Duodenal mucosa (tissue), 2 donors: Measurements from ENCODE around the gene WDR4.
"Not testable (repeated sequence)": the region's sequence is repeated elsewhere in the genome, so short reads cannot be mapped to it uniquely, and the experiment has no call there.

ENCODE experiments used
- H3K27ac ChIP-seq: one replicate; pipeline ENCODE4 v1.7.0; 2013; ENCODE audit warnings: low read depth, low read length
- H3K27me3 ChIP-seq, 2 donors: one replicate each; pipeline ENCODE4 v1.7.0; 2013; ENCODE audit warnings: low read length in 2 of 2, control low read depth in 1 of 2; ENCODE audit not compliant: insufficient read depth in 2 of 2, control insufficient read depth in 1 of 2
- H3K36me3 ChIP-seq, 2 donors: one replicate each; pipeline ENCODE4 v1.7.0; 2013; ENCODE audit warnings: low read length in 2 of 2, control low read depth in 1 of 2; ENCODE audit not compliant: insufficient read depth in 2 of 2, control insufficient read depth in 1 of 2
- H3K4me1 ChIP-seq, 2 donors: one replicate each; pipeline ENCODE4 v1.7.0; 2013; ENCODE audit warnings: low read length in 2 of 2, control low read depth in 1 of 2; ENCODE audit not compliant: insufficient read depth in 2 of 2, control insufficient read depth in 1 of 2
- H3K4me3 ChIP-seq, 2 donors: one replicate each; pipeline ENCODE4 v1.7.0; 2013; ENCODE audit warnings: low read length in 2 of 2, low read depth in 1 of 2
- H3K9ac ChIP-seq, 2 donors: one replicate each; pipeline ENCODE4 v1.7.0; 2013; ENCODE audit warnings: low read length in 2 of 2, low read depth in 1 of 2
- H3K9me3 ChIP-seq, 2 donors: one replicate each; pipeline ENCODE4 v1.7.0; 2013; ENCODE audit warnings: low read length in 2 of 2, control low read depth in 1 of 2; ENCODE audit not compliant: control insufficient read depth in 1 of 2

Gene WDR4

GRCh38 chr21:42833859-42834725 lies 45.2 kb downstream of the WDR4 start:
- Histone ChIP-seq H3K36me3 (peaks cover 0 to 4% of the 10 kb centered on the region in 2 donors), H3K27me3 (peaks cover 9 to 23% of the 10 kb centered on the region in 2 donors), H3K27ac (no peak overlapping the region), H3K9me3 (no peaks in the 10 kb centered on the region), H3K4me1 (no peaks in the 10 kb centered on the region), H3K9ac (no peak overlapping the region), H3K4me3 (no peak overlapping the region)

GRCh38 chr21:42833439-42833815 lies 45.9 kb downstream of the WDR4 start:
- Histone ChIP-seq H3K27me3 (peaks cover 9 to 23% of the 10 kb centered on the region in 2 donors), H3K27ac (no peak overlapping the region), H3K4me1 (no peaks in the 10 kb centered on the region), H3K4me3 (no peak overlapping the region), H3K36me3 (no peaks in the 10 kb centered on the region), H3K9ac (no peak overlapping the region), H3K9me3 (no peaks in the 10 kb centered on the region)

GRCh38 chr21:42832321-42832630 lies 47.1 kb downstream of the WDR4 start:
- H3K36me3 ChIP-seq, H3K9me3 ChIP-seq, H3K4me3 ChIP-seq, H3K4me1 ChIP-seq, H3K9ac ChIP-seq, H3K27ac ChIP-seq: not testable (repeated sequence)
- peaks cover 9 to 28% of the 10 kb centered on the region in 2 donors for H3K27me3 ChIP-seq

GRCh38 chr21:42830456-42831455 lies 48.6 kb downstream of the WDR4 start:
- Histone ChIP-seq H3K27me3 (peaks cover 9 to 25% of the 10 kb centered on the region in 2 donors), H3K36me3 (no peaks in the 10 kb centered on the region), H3K4me3 (no peak overlapping the region), H3K4me1 (no peaks in the 10 kb centered on the region), H3K9me3 (no peaks in the 10 kb centered on the region), H3K9ac (no peak overlapping the region), H3K27ac (no peak overlapping the region)

- H3K9ac ChIP-seq: no peak overlapping the region
- H3K27ac ChIP-seq: no peak overlapping the region
- no peaks in the 10 kb centered on the region for H3K36me3 ChIP-seq
- H3K27me3 ChIP-seq: peaks cover 9 to 25% of the 10 kb centered on the region in 2 donors
- no peaks in the 10 kb centered on the region for H3K9me3 ChIP-seq
- no peak overlapping the region for H3K4me3 ChIP-seq
- H3K4me1 ChIP-seq: no peaks in the 10 kb centered on the region
Measured at GRCh38 chr21:42829954-42830353, 49.4 kb downstream of the WDR4 start.

DNA sequence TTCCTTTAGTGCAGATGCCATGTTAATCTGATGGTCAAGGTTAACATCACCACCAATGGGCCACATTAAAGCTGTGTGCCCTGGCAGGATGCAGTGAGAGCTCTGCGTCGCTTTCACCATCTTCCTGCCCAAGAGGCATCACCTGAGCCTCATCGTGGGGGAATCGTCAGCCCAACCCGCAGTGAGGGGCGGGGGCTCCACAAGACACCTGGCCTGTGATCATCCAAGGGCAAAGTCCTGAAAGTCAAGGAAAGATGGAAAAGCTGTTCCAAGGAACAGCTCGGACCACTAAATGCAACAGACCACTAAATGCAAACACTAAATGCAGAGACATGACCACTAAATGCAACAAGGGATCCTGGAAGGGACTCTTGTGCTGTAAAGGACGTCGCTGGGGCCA lies 49.9 kb downstream of the WDR4 start:
- H3K27me3 ChIP-seq: peaks cover 9 to 25% of the 10 kb centered on the region in 2 donors
- H3K9me3 ChIP-seq: no peaks in the 10 kb centered on the region
- no peak overlapping the region for H3K9ac ChIP-seq
- no peak overlapping the region for H3K27ac ChIP-seq
- H3K4me3 ChIP-seq: no peak overlapping the region
- no peaks in the 10 kb centered on the region for H3K36me3 ChIP-seq
- H3K4me1 ChIP-seq: no peaks in the 10 kb centered on the region

DNA sequence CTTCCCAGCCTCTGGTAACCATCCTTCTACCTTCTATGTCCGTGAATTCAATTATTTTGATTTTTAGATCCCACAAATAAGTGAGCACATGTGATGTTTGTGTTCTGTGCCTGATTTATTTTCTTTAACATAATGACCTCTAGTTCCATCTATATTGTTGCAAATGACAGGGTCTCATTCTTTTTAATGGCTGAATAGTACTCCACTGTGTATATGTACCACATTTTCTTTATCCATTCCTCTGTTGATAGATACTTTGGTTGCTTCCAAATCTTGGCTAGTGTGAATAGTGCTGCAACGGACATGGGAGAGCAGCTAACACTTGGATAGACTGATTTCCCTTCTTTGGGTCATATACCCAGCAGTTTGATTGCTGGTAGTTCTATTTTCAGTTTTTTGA lies 51.8 kb downstream of the WDR4 start:
- peaks cover 4 to 22% of the 10 kb centered on the region in 2 donors for H3K27me3 ChIP-seq
- H3K4me1 ChIP-seq: no peaks in the 10 kb centered on the region
- no peaks in the 10 kb centered on the region for H3K36me3 ChIP-seq
- H3K4me3 ChIP-seq: no peak overlapping the region
- no peak overlapping the region for H3K27ac ChIP-seq
- H3K9ac ChIP-seq: no peak overlapping the region
- H3K9me3 ChIP-seq: no peaks in the 10 kb centered on the region

DNA sequence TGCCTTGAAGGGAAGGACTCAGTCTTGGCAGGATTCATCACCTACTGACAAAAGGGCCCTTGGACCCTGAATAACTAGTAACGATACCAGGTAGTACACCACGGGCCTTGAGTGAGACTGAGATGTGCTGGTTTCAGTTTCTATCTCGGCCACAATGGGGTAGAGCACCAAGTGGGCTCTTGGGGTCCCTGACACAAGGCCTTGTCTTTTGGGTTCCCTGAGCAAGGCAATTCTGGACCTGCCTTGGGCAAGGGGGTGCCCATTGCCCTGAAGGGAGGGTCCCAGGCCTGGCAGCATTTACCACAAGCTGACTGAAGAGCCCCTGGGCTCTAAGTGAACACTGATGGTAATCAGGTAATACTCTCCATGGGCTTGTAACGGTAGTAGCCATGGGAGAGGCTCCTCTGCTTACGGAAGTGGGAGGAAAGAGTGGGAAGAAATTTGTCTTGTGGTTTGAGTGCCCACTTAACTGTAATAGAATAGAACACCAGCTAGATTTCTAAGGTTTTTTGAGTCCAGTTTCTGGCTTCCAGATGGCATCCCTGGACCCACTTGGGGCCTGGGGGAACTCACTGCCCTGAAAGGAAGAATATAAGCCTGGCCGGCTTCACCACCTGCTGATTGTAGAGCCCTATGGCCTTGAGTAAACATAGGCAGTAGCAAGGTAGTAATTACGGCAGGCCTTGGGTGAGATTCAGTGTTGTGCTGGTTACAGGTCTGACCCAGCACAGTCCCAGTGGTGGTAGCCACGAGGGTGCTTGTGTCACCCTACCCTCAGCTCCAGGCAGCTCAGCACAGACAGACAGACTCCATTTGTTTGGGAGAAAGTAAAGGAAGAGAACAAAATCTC lies 58.5 kb downstream of the WDR4 start:
- H3K4me1 ChIP-seq: no peaks in the 10 kb centered on the region
- no peaks in the 10 kb centered on the region for H3K36me3 ChIP-seq
- H3K9ac ChIP-seq: no peak overlapping the region
- peaks cover 0 to 2% of the 10 kb centered on the region in 2 donors for H3K9me3 ChIP-seq
- no peak overlapping the region for H3K27ac ChIP-seq
- no peak overlapping the region for H3K4me3 ChIP-seq
- no peaks in the 10 kb centered on the region for H3K27me3 ChIP-seq

DNA sequence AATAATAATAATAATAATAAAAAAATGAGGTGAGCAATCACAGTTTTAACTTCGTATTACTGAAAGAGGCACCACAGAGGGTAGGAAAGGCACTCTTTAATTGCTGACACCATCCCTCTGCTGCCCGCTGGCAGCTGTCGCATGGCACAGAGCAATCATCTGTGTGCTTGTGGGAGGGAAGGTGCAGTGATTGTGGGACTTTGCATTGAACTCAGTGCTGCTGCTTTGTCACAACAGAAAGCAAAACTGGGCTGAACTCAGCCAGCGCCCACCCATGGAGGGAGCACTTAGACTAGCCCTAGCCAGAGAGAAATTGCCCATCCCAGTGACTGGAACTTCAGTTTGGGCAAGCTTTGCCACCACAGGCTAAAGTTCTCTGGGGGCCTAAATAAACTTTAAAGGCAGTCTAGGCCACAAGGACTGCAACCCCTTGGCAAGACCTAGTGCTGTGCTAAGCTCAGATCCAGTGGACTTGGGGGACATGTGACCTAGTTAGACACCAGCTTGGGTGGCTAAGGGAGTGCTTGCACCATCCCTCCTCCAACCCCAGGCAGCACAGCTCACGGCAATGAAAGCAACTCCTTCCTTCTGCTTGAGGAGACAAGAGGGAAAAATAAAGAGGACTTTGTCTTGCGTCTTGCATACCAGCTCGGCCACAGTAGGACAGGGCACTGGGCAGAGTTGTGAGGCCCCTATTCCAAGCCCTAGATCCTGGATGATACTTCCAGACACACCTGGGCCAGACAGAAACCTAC lies 59.3 kb downstream of the WDR4 start:
- H3K27me3 ChIP-seq: no peaks in the 10 kb centered on the region
- H3K4me1 ChIP-seq: no peaks in the 10 kb centered on the region
- no peak overlapping the region for H3K4me3 ChIP-seq
- H3K9me3 ChIP-seq: peaks cover 0 to 5% of the 10 kb centered on the region in 2 donors
- no peaks in the 10 kb centered on the region for H3K36me3 ChIP-seq
- no peak overlapping the region for H3K27ac ChIP-seq
- H3K9ac ChIP-seq: no peak overlapping the region
